Endothelial cell of umbilical vein (primary cell): ENCODE results near the gene FNBP1. TPM values are rescaled to one million over a fixed set of nuclear protein-coding genes. Genes with fewer than 3 reads are reported as not detected.
"Not testable (repeated sequence)": the region's sequence is repeated elsewhere in the genome, so short reads cannot be mapped to it uniquely, and the experiment has no call there.

Experiments used
- BruUV-seq: library from RNA; stranded (reverse); fragments of 400-500 nt; replicated peaks from 2 replicates; lab custom pipeline; 2021; lab: Mats Ljungman, UMichigan
- CTCF ChIA-PET: fragments of 300-600, 350-600 bp; sonication (Branson Sonifier 250); formaldehyde crosslinking; loops from one replicate; lab custom pipeline; 2021; ENCODE audit warnings: antibody characterized with exemption, inconsistent platforms; lab: Charles Lee
- POLR2A ChIA-PET: fragments of 300-600, 350-600 bp; sonication (Branson Sonifier 250); formaldehyde crosslinking; loops from one replicate; lab custom pipeline; 2021; ENCODE audit warnings: antibody characterized with exemption, inconsistent platforms; lab: Charles Lee
- DNase-seq: peaks from one replicate; pipeline ENCODE4 v3.0.0-alpha.2; 2011; ENCODE audit warnings: low read depth, low spot score
- FAIRE-seq: peaks from 2 replicates; lab custom pipeline; 2011; peaks lifted over from hg19 to GRCh38; lab: Jason Lieb, UNC
- H2AFZ ChIP-seq: 2 replicates; pipeline ENCODE4 v1.6.0; 2012; ENCODE audit warnings: low read depth, low read length, control low read depth, inconsistent platforms
- H3K27ac ChIP-seq: 2 replicates; pipeline ENCODE4 v1.5.1; 2011; ENCODE audit warnings: low read depth, mild to moderate bottlenecking, control low read depth, low read length, moderate library complexity; ENCODE audit not compliant: insufficient read depth
- H3K27me3 ChIP-seq, 2 experiments: 2 replicates each; pipeline versions ENCODE4 v1.6.0 to v1.6.1; 2011; ENCODE audit warnings: low read length in 2 of 2, mixed read lengths in 1 of 2; ENCODE audit not compliant: control insufficient read depth in 2 of 2, insufficient read depth in 2 of 2
- H3K36me3 ChIP-seq, 2 experiments: 2 replicates in 1 of 2; 3 replicates in 1 of 2; pipeline ENCODE4 v1.5.1; 2011; ENCODE audit warnings: low read length in 2 of 2, mild to moderate bottlenecking in 1 of 2, moderate library complexity in 1 of 2; ENCODE audit not compliant: control insufficient read depth in 2 of 2, insufficient read depth in 2 of 2; ENCODE audit errors: extremely low read depth in 1 of 2
- H3K4me1 ChIP-seq: 3 replicates; pipeline ENCODE4 v1.5.1; 2011; ENCODE audit warnings: mild to moderate bottlenecking, low read length; ENCODE audit not compliant: control insufficient read depth, insufficient read depth; ENCODE audit errors: extremely low read depth
- H3K4me2 ChIP-seq: 2 replicates; pipeline ENCODE4 v1.6.1; 2011; ENCODE audit warnings: low read length, control low read depth, mixed read lengths; ENCODE audit not compliant: insufficient read depth
- H3K4me3 ChIP-seq, 3 experiments: fragments of 200-600 bp in 1 of 3; sonication (generic), shearing (Covaris generic) in 1 of 3; replicated peaks in 1 of 3; 2 replicates each; pipeline ENCODE4 v1.5.1; 2011 to 2016; ENCODE audit warnings: control low read depth in 3 of 3, low read length in 3 of 3, mild to moderate bottlenecking in 2 of 3, inconsistent platforms in 1 of 3, low read depth in 1 of 3, moderate library complexity in 1 of 3; ENCODE audit not compliant: insufficient read depth in 1 of 3
- H3K79me2 ChIP-seq: 2 replicates; pipeline ENCODE4 v1.6.0; 2012; ENCODE audit warnings: low read length, inconsistent platforms; ENCODE audit not compliant: control insufficient read depth, insufficient read depth
- H3K9ac ChIP-seq: replicated peaks from 2 replicates; pipeline ENCODE3; 2011; ENCODE audit warnings: low read length, control low read depth; ENCODE audit not compliant: insufficient read depth; ENCODE audit errors: extremely low read depth
- H3K9me1 ChIP-seq: replicated peaks from 3 replicates; pipeline ENCODE4 v1.6.0; 2011; ENCODE audit warnings: mild to moderate bottlenecking, low read length; ENCODE audit not compliant: control insufficient read depth, insufficient read depth; ENCODE audit errors: extremely low read depth
- H3K9me3 ChIP-seq: replicated peaks from 2 replicates; pipeline ENCODE4 v1.5.1; 2012; ENCODE audit warnings: low read length, inconsistent platforms; ENCODE audit not compliant: control insufficient read depth, insufficient read depth
- H4K20me1 ChIP-seq: replicated peaks from 2 replicates; pipeline ENCODE3; 2011; ENCODE audit warnings: mild to moderate bottlenecking, low read length; ENCODE audit not compliant: control insufficient read depth, insufficient read depth; ENCODE audit errors: extremely low read depth
- EZH2 ChIP-seq: IDR thresholded peaks from 2 replicates; pipeline ENCODE4 v1.6.1; 2012; ENCODE audit warnings: borderline replicate concordance, low read depth, mild to moderate bottlenecking, moderate library complexity, low read length, inconsistent platforms; ENCODE audit not compliant: severe bottlenecking
- FOS ChIP-seq: IDR thresholded peaks from 2 replicates; pipeline ENCODE4 v1.6.1; 2011; ENCODE audit warnings: mild to moderate bottlenecking, low read length, moderate library complexity, borderline replicate concordance; ENCODE audit not compliant: insufficient read depth
- POLR2A ChIP-seq: IDR thresholded peaks from 2 replicates; pipeline ENCODE4 v1.6.1; 2012; ENCODE audit warnings: low read depth, mild to moderate bottlenecking, control low read depth, low read length
- POLR2AphosphoS5 ChIP-seq: IDR thresholded peaks from 2 replicates; pipeline ENCODE4 v1.6.1; 2012; ENCODE audit warnings: low read depth, mild to moderate bottlenecking, control low read depth, low read length, moderate library complexity; ENCODE audit not compliant: insufficient read depth
- dilution Hi-C: fragments of 300-500 bp; cut with MboI; formaldehyde crosslinking; loops from one replicate; pipeline ENCODE4 v1.15.0; 2019; ENCODE audit warnings: low sequenced_read_pairs; ENCODE audit not compliant: extremely low pct_ligation_motif_present
- intact Hi-C: fragments of 100-400 bp; cut with micrococcal nuclease; formaldehyde crosslinking; loops from one replicate; pipeline ENCODE4 v1.10.0; 2022
- polyA plus RNA-seq, 4 experiments: library from polyadenylated mRNA; depleted of rRNA in 3 of 4; stranded (reverse) in 3 of 4; unstranded in 1 of 4; fragments of >200 nt; gene quantifications; 2 replicates each; pipeline versions ENCODE4 v1.2.1 to v1.2.3, GENCODE V29; 2011 to 2012; ENCODE audit warnings: missing spikeins in 1 of 4
- total RNA-seq: library from RNA; stranded (reverse); gene quantifications from 2 replicates; pipeline ENCODE4 v1.2.3, GENCODE V29; 2021

Gene FNBP1
- total and polyA plus RNA-seq, 2 donors (not counting 3 experiments of a cell fraction or from before 2014, with no cell fraction given) = 10.9 to 43.9 TPM

GRCh38 chr9:130018265-130018664, 24.7 kb downstream of the FNBP1 start:
- POLR2A ChIA-PET = no interaction called here
- BruUV-seq = no TSS peak
- H2AFZ ChIP-seq = no peak overlapping the region
- H3K9me3 ChIP-seq = no peaks in the 10 kb centered on the region
- no peak overlapping the region for H3K4me3 ChIP-seq
- CTCF ChIA-PET = no interaction called here
- H3K4me2 ChIP-seq = no peak overlapping the region
- H3K79me2 ChIP-seq = no peaks in the 10 kb centered on the region
- peaks cover 3% of the 10 kb centered on the region for H3K4me1 ChIP-seq
- dilution Hi-C loops = no loop called here
- TF ChIP-seq EZH2 (no peak), POLR2A (no peak), FOS (no peak), POLR2AphosphoS5 (no peak)
- H3K36me3 ChIP-seq = peaks cover 0 to 2% of the 10 kb centered on the region in 2 experiments
- no peak overlapping the region for H3K9ac ChIP-seq
- intact Hi-C loops = no loop called here
- no peak for FAIRE-seq
- H3K27me3 ChIP-seq = no peaks in the 10 kb centered on the region
- H3K27ac ChIP-seq = no peak overlapping the region
- DNase-seq = no peak
- peaks cover 3% of the 10 kb centered on the region for H4K20me1 ChIP-seq
- H3K9me1 ChIP-seq = no peaks in the 10 kb centered on the region

GRCh38 chr9:130017510-130017909, 25.5 kb downstream of the FNBP1 start:
- H3K4me1 ChIP-seq, H3K4me2 ChIP-seq, H3K9me1 ChIP-seq, H4K20me1 ChIP-seq, H2AFZ ChIP-seq, H3K9me3 ChIP-seq, dilution Hi-C loops, intact Hi-C loops, H3K79me2 ChIP-seq, H3K9ac ChIP-seq, BruUV-seq, DNase-seq, H3K36me3 ChIP-seq, FAIRE-seq, H3K27me3 ChIP-seq, H3K4me3 ChIP-seq, CTCF ChIA-PET, POLR2A ChIA-PET, H3K27ac ChIP-seq: not testable (repeated sequence)
